GM21529 (cell line): ENCODE measurements around the gene OGFOD1.
A peak's percentile ranks its signal among the peaks of the same experiment; 100 is the strongest.

Source experiments
- ATAC-seq: cut with Tn5 transposase; IDR thresholded peaks from one replicate; pipeline ENCODE4 v1.9.1; 2021; ENCODE audit not compliant: unreplicated experiment

OGFOD1 gene

GRCh38 chr16:56426585-56426984, 24.8 kb upstream of the OGFOD1 start:
- no peak for ATAC-seq

DNA sequence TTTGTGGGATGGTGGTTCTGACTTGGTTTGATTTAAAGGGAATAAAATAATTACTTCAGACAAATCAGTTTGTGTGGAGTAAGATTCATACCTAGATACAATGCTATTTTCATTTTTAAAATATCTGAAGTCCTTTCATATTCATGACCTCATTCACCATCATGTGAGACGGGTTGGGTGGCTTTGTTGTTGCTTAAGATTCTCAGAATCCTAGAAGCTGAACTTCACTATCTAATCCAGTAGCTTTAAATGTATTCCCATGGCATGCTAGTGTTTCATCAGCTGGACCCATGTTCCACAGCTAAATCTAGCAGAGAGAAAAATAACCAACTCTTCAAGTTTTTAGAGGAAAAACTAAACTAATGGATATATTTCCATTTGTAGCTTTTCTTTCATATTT, 23.3 kb upstream of the OGFOD1 start:
- ATAC-seq: no peak

GRCh38 chr16:56436258-56436657, 15.1 kb upstream of the OGFOD1 start:
- no peak for ATAC-seq

DNA sequence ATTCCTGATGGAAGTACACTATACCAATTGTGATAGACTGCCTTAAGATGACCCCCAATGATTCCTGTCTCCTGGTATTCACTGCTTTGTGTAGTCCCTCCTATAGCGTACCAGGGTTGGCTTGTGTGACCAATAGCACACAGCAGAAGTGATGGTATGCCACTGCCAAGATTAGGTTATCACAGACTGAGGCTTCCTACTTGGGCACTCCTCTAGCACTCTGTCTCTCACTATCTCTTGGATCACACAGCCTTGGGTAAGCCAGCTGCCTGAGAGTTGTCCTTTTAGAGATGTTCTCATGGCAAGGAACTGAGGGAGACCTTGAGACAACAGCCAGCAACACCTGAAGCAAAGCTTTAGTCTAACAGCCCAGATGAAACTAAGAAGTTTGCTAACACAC, 13.3 kb upstream of the OGFOD1 start:
- ATAC-seq: no peak

DNA sequence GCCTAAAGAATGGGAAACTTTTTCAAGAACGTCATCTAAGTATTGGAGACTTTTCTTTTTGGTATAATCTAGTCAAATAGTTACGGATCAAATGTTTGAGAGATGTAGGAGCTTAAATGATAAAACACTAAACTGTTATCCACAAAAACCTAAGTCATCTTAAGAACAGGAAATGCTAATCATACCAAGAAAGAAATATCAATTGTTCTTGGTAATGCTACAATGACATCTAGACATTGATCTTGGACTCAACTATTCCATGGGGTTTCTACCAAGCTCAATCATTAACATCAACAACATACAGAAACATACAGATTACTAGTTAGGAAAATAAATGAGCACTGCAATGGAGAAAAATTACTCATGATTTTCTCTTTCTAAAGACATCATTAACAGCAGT, 4.1 kb upstream of the OGFOD1 start:
- no peak for ATAC-seq

- ATAC-seq: no peak
Measured at GRCh38 chr16:56448005-56448404, 3.3 kb upstream of the OGFOD1 start.

- ATAC-seq: peak; percentile 29
Measured at GRCh38 chr16:56450275-56450985, 924 bp upstream of the OGFOD1 start.

- peak; percentile 40 for ATAC-seq
Measured at GRCh38 chr16:56451753-56452689, 667 bp downstream of the OGFOD1 start.

DNA sequence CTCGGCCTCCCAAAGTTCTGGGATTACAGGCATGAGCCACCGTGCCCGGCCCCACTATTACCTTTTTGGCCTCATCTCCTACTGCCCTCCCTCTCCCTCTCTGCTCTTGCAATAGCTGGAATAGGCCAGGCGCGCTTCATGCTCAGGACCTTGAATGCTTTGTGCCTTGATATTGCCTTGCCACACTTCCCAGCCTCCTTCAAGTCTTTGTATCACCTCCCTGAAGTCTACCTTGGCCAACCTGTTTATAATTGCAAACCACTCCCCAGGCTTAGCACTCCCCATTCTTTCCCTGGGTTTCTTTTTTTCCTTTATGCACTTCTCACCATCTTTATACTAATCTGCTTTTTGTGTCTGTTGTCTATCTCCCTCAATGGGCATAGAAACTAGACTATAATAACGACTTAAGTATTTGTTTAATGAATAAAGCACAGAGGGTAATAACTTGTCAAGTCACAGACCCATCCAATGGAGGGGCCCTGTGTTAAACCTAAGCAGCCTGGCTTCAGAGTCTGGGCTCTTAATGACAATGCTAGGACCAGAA, 6.6 kb downstream of the OGFOD1 start:
- ATAC-seq: no peak

DNA sequence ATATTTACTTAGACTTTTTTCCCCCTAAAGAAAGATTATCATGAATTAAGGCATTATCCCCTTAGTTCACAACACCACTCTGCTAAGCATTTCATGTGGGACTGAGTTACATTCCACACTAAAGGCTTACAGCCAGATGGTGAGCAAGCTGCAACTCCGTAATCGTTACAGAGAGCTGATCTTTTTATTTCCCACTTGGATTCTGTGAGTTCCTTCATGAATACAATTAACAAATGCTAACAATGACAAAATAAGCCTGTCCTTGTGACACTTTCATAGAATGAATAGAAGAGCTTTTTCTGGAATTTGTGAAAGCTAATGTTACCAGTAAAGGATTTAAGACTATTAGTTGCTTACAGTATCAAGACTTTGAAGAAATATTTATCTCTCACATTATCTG, 8.7 kb downstream of the OGFOD1 start:
- no peak for ATAC-seq

GRCh38 chr16:56462064-56462796, 10.9 kb downstream of the OGFOD1 start:
- ATAC-seq: no peak

DNA sequence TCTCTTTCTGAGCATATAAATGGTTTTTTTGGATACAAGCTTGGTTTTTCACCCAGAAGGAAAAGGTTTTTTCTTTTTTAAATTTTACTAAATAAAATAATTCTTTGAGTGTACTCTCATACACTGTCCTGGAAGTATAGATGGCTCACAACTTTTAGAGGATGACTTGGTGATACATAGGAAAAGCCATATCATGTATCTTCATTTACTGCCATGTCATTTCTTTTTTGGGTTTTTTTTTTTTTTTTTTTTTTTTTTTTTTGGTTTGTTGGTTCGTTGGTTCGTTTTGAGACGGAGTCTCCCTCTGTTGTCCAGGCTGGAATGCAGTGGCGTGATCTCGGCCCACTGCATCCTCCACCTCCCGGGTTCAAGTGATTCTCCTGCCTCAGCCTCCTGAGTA, 11.8 kb downstream of the OGFOD1 start:
- ATAC-seq: no peak

DNA sequence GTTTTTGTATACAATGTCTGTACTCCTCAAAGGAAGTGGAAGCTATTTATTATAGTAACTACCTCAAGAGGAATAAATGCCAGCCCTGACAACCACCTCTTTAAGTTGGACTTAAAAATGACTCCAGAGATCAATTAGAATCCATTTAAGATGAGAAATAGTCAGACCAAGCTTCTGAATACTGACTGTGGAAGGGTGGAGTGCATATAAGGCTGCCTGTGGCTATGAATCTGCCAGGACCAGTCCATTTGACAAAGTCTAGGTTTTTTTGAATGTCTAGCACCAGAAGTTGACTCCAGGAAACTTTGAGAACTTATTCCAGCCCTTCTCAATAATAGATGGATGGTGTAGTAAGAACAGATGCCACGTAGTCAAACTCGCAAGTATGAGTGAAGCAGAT, 15.0 kb downstream of the OGFOD1 start:
- ATAC-seq: no peak

- ATAC-seq: no peak
Measured at GRCh38 chr16:56468800-56469199, 17.4 kb downstream of the OGFOD1 start.

DNA sequence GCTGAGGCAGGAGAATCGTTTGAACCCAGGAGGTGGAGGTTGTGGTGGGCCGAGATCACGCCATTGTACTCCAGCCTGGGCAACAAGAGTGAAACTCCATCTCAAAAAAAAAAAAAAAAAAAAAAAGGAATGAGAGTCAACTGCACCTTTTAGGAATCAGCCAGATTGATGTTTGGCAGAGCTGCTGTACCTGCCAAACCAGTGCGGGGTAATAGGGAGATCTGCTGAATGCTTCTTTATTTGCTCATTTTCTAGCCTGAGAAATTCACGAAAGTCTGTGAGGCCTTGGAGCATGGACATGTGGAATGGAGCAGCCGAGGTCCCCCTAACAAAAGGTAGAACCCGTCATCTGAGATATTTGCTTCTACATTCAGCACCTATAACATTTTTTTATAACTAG, 18.4 kb downstream of the OGFOD1 start:
- ATAC-seq: no peak

DNA sequence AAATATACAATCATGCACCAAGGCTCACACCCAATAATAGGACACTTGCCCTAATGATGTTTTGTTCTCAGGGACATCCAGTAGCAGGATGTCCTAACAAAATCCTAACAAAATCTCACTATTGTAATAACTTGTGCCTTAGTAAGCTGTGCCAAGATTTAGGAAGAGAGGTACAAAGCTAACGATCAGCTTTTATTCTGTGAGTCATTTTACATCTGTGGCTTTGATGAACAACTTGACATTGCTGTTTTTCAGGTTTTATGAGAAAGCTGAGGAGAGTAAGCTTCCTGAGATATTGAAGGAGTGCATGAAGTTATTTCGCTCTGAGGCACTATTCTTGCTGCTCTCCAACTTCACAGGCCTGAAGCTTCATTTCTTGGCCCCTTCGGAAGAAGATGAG, 18.9 kb downstream of the OGFOD1 start:
- ATAC-seq: no peak

- ATAC-seq: no peak
Measured at GRCh38 chr16:56470666-56471065, 19.3 kb downstream of the OGFOD1 start.

- ATAC-seq: no peak
Measured at GRCh38 chr16:56475201-56475600, 23.8 kb downstream of the OGFOD1 start.

DNA sequence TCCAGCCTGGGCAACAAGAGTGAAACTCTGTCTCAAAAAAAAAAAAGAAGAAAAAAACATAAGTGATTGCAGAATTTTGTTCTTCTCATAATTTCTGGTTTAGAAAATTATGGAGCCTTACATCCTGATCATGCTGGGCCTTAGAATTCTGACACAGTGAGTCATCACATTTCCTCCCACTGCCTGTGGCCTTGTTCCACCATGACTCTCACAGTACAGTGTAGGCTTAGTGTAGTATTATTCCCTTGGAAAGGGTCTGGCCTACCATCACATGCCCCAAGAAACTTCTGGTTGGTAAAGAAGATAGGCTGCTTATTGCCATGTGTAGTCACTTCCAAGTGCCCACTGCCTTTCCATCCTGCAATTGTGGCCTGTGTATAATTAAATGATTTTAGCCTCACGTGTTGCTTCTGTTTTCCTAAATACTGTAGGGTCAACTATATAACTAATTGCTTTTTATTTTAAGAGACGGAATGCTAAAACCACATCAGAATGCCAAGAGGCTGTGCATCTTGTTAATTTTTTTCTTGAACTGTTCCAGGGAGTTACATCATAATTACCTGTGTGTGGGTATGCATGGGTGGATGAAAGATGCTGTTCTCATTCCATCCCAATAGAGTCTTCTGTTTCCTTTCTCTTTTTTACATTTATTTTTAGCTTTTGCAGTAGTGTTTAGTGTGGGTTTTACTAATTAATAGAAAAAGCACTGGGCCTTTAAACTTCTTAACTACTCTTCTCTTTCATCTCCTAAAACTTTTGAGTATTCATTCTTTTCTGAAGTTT, 25.9 kb downstream of the OGFOD1 start:
- ATAC-seq: no peak

DNA sequence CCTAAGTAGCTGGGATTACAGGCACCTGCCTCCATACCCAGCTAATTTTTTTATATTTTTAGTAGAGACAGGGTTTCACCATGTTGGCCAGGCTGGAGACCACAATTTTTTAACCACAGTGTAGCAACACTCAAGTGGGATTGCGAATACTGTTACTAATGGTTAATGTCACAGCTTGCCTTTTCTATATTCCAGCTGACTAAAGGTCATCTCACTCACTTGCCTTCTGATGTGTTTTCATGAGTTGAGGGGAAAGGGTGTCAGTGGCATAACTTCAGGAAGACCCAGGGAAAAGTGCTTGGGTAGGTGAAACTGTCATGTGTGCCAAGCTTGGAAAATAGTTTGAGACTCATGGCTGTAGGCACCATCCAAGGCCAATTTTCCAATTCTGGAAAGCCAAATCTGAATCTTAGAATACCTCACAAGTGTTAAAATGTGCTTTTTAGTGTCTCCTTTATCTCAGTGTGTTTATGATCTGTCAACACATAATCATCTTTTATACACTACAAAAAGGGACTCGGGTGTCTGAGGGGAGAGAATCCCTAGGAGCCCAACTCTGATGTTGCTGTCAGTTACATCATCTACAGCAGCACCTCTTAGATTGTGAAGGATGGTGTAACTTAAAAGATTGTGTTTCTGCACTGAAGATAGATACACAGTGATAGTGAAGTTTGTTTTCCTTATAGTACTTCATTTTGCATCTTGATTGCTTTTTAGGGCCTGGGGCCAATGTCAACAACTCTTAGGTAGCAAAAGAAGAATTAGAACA, 27.1 kb downstream of the OGFOD1 start:
- ATAC-seq: no peak
